Medulla oblongata (tissue), 1 donor: Measurements from ENCODE around the gene FAM174C.

Source experiments
- DNase-seq: peaks from one replicate; pipeline ENCODE4 v3.0.0-alpha.2; 2015; ENCODE audit errors: extremely low spot score

Gene FAM174C

GRCh38 chr19:1285737-1286360 lies 10.5 kb downstream of the FAM174C start, which contains the start of gene EFNA2:
EFNA2 (plus strand) TSS chr19:1285873; CDS start chr19:1286169, 296 bp downstream.
- DNase-seq, result no peak

GRCh38 chr19:1286487-1287353 lies 11.4 kb downstream of the FAM174C start:
- no peak for DNase-seq

GRCh38 chr19:1287354-1288225 lies 12.3 kb downstream of the FAM174C start:
- no peak for DNase-seq

- DNase-seq, result no peak
Observed at GRCh38 chr19:1288226-1288612, 12.9 kb downstream of the FAM174C start.

- DNase-seq, result no peak
Observed at GRCh38 chr19:1288833-1289685, 13.7 kb downstream of the FAM174C start.

GRCh38 chr19:1289686-1290025 lies 14.3 kb downstream of the FAM174C start:
- no peak for DNase-seq

- no peak for DNase-seq
Observed at GRCh38 chr19:1290196-1290702, 14.9 kb downstream of the FAM174C start.

GRCh38 chr19:1290703-1291651 lies 15.6 kb downstream of the FAM174C start:
- DNase-seq, result no peak

GRCh38 chr19:1291761-1292418 lies 16.6 kb downstream of the FAM174C start:
- DNase-seq, result no peak

GRCh38 chr19:1292419-1293151 lies 17.3 kb downstream of the FAM174C start:
- DNase-seq, result no peak

GRCh38 chr19:1293782-1294604 lies 18.7 kb downstream of the FAM174C start:
- DNase-seq, result no peak

GRCh38 chr19:1294688-1295087 lies 19.4 kb downstream of the FAM174C start:
- no peak for DNase-seq

GRCh38 chr19:1295169-1296012 lies 20.1 kb downstream of the FAM174C start:
- no peak for DNase-seq

GRCh38 chr19:1296078-1296477 lies 20.7 kb downstream of the FAM174C start:
- DNase-seq, result no peak

- DNase-seq, result no peak
Observed at GRCh38 chr19:1296575-1297271, 21.4 kb downstream of the FAM174C start.

- no peak for DNase-seq
Observed at GRCh38 chr19:1298235-1298634, 22.9 kb downstream of the FAM174C start.
